Measurements from ENCODE around the gene INSYN2B. TPM values are rescaled to one million over a fixed set of nuclear protein-coding genes. Genes with fewer than 3 reads are reported as not detected.

INSYN2B gene
- total RNA-seq, 1 donor from 2014 or later, result 1.5 TPM

GRCh38 chr5:169893571-169893970 is 86.7 kb downstream of the INSYN2B start:
- no peak for DNase-seq (ENCODE audit: extremely low spot score, unreplicated experiment)
- no peaks in the 10 kb centered on the region for H3K4me1 Mint-ChIP-seq (ENCODE audit: unreplicated experiment)
- H3K27me3 Mint-ChIP-seq, result peaks cover 27% of the 10 kb centered on the region
- H3K36me3 Mint-ChIP-seq, result no peaks in the 10 kb centered on the region
- no peak for TF ChIP-seq CTCF (conservative IDR thresholded peaks at IDR 0.05)
- no peak overlapping the region for H3K27ac Mint-ChIP-seq
- peaks cover under 1% of the 10 kb centered on the region for H3K9me3 Mint-ChIP-seq
- no peak overlapping the region for H3K4me3 Mint-ChIP-seq

DNA sequence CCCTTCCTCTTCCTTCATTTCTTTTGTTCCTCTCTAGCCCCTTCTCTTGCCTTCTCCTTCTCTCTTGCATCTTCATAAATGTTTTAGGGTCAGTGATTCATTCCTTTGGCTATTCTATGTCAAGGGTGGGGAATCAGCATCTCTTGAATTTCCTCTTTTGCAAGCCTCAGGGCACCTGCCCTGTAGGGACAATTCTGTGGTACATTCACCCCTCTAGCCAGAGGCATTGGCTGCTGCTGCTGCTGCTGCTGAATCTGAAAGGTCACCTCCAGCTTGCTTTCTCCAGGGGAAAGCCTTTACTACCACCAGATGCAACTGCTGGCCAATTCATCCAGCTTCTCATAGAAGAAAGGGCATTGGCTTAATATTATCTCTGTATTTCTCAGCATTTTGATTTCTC is 87.3 kb downstream of the INSYN2B start:
- no peak for DNase-seq (ENCODE audit: extremely low spot score, unreplicated experiment)
- Mint-ChIP-seq H3K9me3 (peaks cover 4% of the 10 kb centered on the region), H3K27me3 (peaks cover 28% of the 10 kb centered on the region), H3K4me1 (ENCODE audit: unreplicated experiment) (no peaks in the 10 kb centered on the region), H3K36me3 (no peaks in the 10 kb centered on the region), H3K4me3 (no peak overlapping the region), H3K27ac (no peak overlapping the region)
- TF ChIP-seq CTCF (conservative IDR thresholded peaks at IDR 0.05), result no peak

GRCh38 chr5:169889572-169889971 is 90.7 kb downstream of the INSYN2B start:
- TF ChIP-seq CTCF (conservative IDR thresholded peaks at IDR 0.05), result no peak
- Mint-ChIP-seq H3K9me3 (peaks cover 4% of the 10 kb centered on the region), H3K4me3 (no peak overlapping the region), H3K27ac (no peak overlapping the region), H3K27me3 (peaks cover 29% of the 10 kb centered on the region), H3K4me1 (ENCODE audit: unreplicated experiment) (no peaks in the 10 kb centered on the region), H3K36me3 (no peaks in the 10 kb centered on the region)
- DNase-seq (ENCODE audit: extremely low spot score, unreplicated experiment), result no peak

- DNase-seq (ENCODE audit: extremely low spot score, unreplicated experiment), result no peak
- no peaks in the 10 kb centered on the region for H3K36me3 Mint-ChIP-seq
- H3K4me1 Mint-ChIP-seq (ENCODE audit: unreplicated experiment), result peaks cover 16% of the 10 kb centered on the region
- H3K27ac Mint-ChIP-seq, result no peak overlapping the region
- TF ChIP-seq CTCF (conservative IDR thresholded peaks at IDR 0.05), result no peak
- peaks cover 4% of the 10 kb centered on the region for H3K9me3 Mint-ChIP-seq
- peaks cover 35% of the 10 kb centered on the region for H3K27me3 Mint-ChIP-seq
- H3K4me3 Mint-ChIP-seq, result no peak overlapping the region
These were observed 93.6 kb downstream of the INSYN2B start for GRCh38 chr5:169886677-169887076.

DNA sequence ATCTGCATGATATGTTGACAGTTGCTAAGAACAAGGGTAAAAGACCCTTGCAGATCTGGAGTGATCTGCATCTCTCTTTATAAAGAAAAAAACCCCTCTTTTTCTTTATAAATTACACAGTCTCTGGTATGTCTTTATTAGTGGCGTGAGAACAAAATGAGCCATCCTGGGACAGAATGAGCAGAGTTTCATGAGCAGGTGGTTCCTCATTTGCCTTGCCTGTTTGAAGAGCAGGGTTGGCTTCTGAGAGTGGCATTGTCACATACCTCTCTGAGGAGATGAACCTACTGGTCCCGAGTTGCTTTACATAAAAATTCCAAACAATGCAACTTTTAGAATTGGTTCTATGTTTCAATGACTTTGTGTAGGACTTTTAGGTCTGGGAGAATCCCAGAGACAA is 94.3 kb downstream of the INSYN2B start:
- Mint-ChIP-seq H3K4me1 (ENCODE audit: unreplicated experiment) (peaks cover 17% of the 10 kb centered on the region), H3K4me3 (no peak overlapping the region), H3K9me3 (peaks cover 4% of the 10 kb centered on the region), H3K27ac (no peak overlapping the region), H3K27me3 (peaks cover 37% of the 10 kb centered on the region), H3K36me3 (no peaks in the 10 kb centered on the region)
- no peak for TF ChIP-seq CTCF (conservative IDR thresholded peaks at IDR 0.05)
- no peak for DNase-seq (ENCODE audit: extremely low spot score, unreplicated experiment)

GRCh38 chr5:169881702-169882303 is 98.5 kb downstream of the INSYN2B start:
- no peaks in the 10 kb centered on the region for H3K9me3 Mint-ChIP-seq
- H3K4me3 Mint-ChIP-seq, result no peak overlapping the region
- peaks cover 30% of the 10 kb centered on the region for H3K4me1 Mint-ChIP-seq (ENCODE audit: unreplicated experiment)
- H3K36me3 Mint-ChIP-seq, result peaks cover 2% of the 10 kb centered on the region
- no peak overlapping the region for H3K27ac Mint-ChIP-seq
- TF ChIP-seq CTCF (conservative IDR thresholded peaks at IDR 0.05), result no peak
- H3K27me3 Mint-ChIP-seq, result peaks cover 47% of the 10 kb centered on the region
- no peak for DNase-seq (ENCODE audit: extremely low spot score, unreplicated experiment)
